Stimulated activated CD4-positive, alpha-beta T cell treated with anti-CD3 and anti-CD28 coated beads, Interleukin-2, amount 100 ng/mL, for 4 hours (primary cell): ENCODE data around the gene ANTXR2.
"Not testable (repeated sequence)": the region's sequence is repeated elsewhere in the genome, so short reads cannot be mapped to it uniquely, and the experiment has no call there.

Experiments used
- DNase-seq: peaks from one replicate; pipeline ENCODE4 v3.0.0-alpha.2; 2020; ENCODE audit warnings: low read depth

The ANTXR2 gene

DNA sequence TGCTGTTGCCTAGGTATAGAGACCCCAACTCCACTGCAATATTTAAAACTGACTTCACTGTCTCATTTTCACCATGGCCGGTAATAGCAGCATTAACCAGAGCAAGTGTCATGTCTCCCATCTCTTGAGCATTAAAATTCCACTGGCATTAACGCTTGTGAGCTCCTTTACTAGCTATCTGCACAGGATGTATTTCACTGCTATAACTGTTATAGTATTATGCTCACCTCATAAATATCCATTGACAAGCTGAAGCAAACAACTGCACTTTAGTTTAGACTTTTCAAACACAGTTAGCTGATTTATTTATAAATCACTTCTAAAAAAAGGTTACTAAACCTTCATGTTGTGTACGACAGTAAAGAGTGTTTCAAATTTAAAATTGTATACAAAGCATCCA is 157.8 kb downstream of the ANTXR2 start:
- no peak for DNase-seq

DNA sequence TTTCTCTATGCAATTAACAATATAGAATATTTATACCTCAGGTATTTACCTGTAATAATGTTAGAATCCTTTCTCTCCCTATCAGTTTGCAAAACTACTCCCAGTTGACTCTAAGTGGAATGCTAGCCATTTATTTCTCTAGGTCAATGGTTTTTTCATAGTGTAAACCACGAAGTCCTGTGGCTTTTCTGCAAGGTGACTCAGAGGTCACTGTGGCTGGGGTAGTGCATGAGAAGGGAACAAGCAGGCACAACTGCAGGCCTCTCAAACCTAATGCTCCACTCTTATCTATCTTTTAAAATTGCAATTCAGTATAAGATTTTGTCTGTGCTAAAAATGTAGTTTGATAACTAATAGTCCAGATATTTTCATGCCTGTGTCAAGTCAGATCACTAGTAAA is 159.4 kb downstream of the ANTXR2 start:
- DNase-seq = no peak

DNA sequence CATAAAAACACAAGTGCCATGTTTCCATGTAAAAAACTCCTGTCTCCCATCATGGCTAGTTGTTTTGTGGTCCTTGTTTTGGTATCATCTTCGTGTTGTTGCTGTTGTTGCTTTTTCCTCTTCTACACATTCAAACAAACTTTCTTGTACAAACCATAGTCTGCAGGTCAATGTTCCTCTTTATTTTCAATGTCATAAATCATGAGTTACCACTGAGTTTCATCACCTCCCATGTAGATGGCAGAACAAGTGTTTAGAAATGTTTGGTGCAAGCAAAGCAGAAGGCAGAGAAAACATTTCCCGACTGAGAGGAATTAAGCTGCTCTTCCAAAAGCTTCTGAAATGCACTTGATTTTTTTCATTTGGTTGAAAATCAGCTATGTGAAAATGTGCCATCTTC is 166.0 kb downstream of the ANTXR2 start:
- DNase-seq = no peak

DNA sequence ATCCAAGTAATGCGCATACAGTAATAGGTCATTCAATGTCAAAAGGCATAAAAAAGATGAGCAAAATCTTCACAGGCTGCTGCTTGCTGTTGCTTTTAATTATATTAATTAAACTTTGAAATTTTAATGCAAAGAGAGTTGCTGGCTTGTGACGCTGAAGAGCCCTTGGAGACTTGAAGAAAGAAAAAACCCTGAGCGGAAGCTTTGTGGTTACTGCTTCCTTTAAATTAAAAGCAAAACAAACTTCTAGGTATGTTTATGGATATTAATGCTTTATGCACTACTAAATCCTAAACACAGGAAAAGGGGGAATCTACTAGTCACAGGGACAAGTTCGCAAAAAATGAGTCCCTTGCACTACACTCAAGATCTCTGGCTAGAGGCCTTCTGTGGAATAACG is 166.7 kb downstream of the ANTXR2 start:
- DNase-seq = no peak

DNA sequence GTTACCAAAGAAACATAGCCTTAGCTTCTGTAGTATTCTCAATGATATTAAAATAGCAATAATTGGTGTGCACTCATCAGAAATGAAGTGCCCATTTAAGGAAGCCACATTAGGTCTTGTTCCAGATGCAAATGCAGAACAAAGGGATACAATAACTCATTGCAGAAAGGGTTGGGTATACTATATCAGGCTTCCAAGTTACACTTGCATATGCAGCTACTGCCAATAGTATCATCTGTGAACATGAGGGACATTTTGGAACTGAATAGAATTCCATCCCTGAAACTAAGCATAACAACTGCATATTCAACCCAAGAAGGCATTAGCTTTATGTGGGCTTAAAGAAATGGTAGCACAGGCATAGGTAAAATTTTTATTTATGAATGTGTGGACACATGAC is 167.8 kb downstream of the ANTXR2 start:
- no peak for DNase-seq

DNA sequence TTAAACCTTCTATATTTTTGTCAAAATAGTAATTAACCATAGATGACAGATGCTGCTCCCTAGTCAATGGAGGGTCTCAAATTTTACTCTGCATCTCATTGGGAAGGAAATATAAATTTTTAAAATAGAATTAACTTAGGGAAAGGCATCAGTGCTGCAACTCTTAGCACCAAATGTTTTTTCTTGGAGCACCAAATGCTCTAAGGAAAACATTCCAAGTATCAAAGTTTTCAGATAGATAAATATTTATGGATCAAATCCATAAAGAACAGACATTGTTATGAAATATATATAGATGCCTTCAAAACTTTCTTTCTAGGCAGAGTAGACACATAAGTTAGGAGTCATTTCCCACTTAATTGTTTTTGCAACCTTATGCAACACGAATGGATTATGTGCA is 168.7 kb downstream of the ANTXR2 start:
- no peak for DNase-seq

GRCh38 chr4:79900182-79900581 is 172.8 kb downstream of the ANTXR2 start:
- no peak for DNase-seq

- DNase-seq = no peak
Observed at GRCh38 chr4:79899481-79899880, 173.5 kb downstream of the ANTXR2 start.

DNA sequence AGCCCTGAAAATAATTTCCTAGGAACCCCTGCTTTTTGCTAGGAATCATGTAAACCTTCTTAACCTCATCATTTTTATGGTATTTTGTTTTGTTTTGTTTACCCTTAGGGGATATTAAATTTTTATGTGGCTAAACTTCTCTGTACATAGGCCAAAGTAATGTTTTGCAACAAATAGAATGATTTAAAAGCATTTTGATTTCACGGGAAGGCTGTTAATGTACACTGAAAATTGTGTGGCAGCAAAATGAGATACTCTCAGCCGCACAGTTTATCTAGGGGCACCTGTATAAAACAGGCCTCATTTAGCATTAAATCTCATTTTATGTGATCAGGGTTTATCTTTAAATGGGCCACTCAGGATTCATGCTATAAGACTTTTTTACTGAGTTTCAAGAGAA is 175.0 kb downstream of the ANTXR2 start:
- no peak for DNase-seq

- DNase-seq = no peak
Observed at GRCh38 chr4:79897174-79897573, 175.9 kb downstream of the ANTXR2 start.

DNA sequence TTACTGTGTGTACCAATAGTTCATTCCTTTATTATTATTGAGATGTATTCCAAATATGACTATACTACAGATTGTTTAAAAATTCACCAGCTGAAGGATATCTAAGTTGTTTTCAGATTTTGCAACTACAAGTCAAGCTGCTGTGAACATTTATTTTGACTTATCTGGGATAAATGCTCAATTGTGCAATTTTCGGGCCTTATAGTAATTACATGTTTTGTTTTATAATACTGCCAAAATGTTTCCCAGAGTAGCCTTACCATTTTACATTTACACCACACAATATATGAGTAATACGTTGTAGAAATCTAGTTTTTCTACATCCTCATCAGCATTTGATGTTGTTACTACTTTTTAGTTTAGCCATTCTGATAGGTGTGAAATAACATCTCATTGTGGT is 179.6 kb downstream of the ANTXR2 start:
- DNase-seq = no peak

DNA sequence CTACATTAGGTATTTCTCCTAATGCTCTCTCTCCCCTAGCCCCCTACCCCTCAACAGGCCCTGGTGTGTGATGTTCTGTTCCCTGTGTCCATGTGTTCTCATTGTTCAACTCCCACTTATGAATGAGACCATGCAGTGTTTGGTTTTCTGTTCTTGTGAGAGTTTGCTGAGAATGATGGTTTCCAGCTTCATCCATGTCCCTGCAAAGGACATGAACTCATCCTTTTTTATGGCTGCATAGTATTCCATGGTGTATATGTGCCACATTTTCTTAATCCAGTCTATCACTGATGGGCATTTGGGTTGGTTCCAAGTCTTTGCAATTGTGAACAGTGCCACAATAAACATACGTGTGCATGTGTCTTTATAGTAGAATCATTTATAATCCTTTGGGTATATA is 184.0 kb downstream of the ANTXR2 start:
- DNase-seq = not testable (repeated sequence)

DNA sequence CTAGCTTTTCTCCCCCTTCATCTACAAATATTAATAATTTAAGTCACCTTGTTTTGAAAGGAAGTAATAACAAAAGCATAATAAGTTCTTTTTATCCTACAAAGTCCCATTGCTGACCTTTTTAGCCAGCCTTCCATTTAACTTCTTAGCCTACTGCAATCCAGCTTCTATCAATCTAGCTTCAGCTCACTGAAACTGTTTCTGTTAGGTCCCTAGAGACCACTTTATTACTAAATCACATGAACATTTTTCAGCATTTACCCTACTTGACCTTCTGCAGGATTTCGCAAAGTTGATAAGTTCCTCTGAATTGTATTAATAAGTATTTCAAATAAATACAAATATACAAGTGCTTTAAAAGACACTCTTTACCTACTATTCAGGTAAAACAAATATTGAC is 186.5 kb downstream of the ANTXR2 start:
- DNase-seq = no peak

GRCh38 chr4:79886021-79886420 is 187.0 kb downstream of the ANTXR2 start:
- no peak for DNase-seq

DNA sequence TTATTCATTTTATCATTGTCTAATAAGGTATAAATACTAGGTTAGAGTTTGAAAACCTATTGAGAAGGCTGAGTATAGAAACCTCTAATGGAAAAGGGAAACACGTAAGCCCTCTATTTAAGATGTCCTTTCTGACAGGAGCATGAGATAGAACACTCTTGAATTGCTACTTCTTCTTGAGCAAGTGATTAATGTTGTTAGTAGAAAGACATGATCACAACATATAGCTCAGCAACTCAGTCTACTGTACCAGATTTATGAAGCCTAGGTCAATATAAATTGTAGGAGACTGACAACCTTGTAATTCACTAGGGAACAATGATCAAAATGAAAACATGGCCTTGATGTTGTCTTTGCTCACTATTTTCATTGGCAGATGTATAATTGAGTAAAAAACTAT is 189.7 kb downstream of the ANTXR2 start:
- no peak for DNase-seq

GRCh38 chr4:79882806-79883205 is 190.2 kb downstream of the ANTXR2 start:
- no peak for DNase-seq

DNA sequence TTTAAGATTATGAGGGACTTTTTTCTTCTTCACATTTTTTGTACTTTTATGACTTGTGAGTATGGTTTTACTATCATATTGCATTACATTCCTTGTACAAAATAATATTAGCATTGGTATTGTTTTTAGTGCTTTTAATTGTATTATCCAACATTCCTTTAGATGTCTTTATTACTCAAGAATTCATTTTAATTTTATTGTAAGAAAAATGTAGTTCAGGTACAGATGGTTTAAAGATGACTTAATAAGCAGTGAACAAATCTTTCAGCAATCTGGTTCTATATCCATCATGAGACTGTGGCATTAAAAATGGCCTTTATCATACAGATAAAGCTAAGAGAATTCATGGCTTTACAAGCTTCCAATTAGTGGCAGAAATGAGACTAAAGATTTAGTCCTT is 191.6 kb downstream of the ANTXR2 start:
- DNase-seq = no peak

DNA sequence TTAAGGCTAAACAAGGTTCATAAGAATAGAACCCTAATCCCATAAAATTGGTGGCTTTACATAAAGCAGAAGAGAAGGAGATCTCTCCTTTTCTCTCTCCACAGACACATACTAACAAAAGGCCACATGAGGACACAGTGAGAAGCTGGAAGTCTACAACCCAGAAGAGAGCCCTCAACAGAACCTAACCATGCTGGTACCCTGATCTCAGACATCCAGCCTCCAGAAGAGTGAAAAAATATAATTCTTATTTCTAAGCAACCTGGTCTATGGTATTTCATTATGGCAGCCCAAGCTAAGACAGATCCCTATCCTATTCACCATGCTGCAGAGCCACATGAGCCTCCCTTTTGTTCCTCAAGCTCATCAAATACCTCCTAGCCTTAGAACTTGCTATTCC is 195.5 kb downstream of the ANTXR2 start:
- DNase-seq = no peak

DNA sequence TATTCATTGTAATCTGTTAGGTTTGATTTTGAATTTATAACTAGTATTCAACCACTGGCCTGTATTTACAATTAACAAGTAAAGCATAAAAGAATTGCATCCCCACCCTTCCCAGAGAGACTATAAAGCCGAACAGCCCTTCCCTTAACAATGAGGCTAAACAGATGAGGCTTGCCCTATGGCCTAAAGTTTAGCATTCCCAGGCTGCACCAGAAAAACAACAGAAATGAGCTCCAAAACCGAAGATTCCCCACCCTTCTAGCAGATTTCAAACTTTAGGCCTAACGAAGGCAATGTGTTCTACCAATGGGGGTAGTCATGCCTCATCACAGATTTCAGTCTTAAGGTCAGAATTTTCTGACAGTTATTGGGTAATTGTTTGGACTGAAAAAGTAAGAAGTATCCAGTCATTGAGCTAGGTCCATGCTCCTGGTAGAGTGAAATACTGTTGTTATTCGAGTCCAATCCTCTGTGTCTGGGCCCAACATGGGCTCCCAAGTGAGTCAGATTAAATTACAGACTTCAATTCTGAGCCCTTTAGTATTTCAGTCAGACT is 197.6 kb downstream of the ANTXR2 start:
- no peak for DNase-seq

GRCh38 chr4:79874197-79874596 is 198.8 kb downstream of the ANTXR2 start:
- no peak for DNase-seq

DNA sequence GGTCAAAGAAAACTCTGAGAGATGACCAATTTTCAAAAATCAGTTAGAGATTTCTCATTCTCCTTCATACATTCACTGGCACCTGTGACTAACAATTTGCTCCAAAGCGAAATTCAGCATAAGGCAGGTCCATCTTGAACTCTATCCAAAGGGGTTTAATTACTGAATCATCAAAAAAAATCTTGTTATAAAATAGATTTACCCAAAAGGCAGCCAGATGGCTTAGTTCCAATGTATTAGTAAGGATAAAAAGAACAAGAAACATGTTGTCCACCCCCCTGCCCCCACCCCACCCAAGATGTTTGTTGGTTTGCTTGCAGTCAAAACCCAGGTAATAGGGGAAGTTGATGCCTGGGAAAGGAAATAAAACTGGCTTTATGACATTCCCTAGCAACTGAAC is 200.3 kb downstream of the ANTXR2 start:
- no peak for DNase-seq

DNA sequence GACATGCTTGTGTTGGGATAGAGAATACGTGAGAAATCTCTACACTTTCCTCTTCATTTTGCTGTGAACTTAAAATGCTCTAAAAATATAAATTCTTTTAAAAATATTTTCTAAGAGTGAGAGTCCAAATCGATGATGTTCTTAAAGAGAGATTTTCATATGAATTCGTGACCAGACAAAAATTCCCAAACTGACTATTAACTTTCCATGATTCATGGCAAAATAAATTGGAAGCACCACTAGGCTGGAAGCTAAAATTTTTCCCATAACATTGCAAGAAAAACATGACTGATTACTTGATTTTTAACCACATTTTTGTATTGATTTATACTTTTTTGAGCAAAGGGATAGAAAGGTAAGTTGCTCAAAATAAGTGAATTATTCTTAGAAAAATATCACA is 201.1 kb downstream of the ANTXR2 start:
- DNase-seq = no peak

- no peak for DNase-seq
Observed at GRCh38 chr4:79869597-79870237, 203.3 kb downstream of the ANTXR2 start.

DNA sequence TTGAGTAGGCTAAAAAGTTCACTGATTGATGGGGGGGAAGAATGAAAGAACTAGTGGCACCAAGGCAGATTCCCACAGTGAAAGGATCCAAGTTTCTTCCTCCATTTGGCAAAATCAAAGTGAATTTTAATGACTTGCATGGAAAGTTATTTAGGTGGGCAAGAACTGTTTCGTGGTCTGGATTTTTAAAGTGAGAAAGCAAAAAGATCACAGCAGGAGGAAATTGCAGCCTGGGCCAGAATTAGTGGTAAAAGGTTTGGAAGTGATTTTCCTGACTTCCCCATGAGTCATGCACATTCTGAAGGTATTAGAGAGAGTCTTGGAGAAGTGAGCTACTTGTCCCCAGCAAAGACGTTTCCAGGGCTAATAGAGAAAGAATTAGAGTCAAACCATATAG is 207.8 kb downstream of the ANTXR2 start:
- no peak for DNase-seq
